Spinal cord (tissue), 10 donors: ENCODE data around the gene FAM149A. TPM values are rescaled to one million over a fixed set of nuclear protein-coding genes. Genes with fewer than 3 reads are reported as not detected.

Experiments
- DNase-seq, 6 donors: peaks; one replicate each; pipeline versions ENCODE4 v3.0.0 to v3.0.0-alpha.2; 2013 to 2015; ENCODE audit warnings: low spot score in 6 of 6, low read depth in 4 of 6
- H3K27ac ChIP-seq: one replicate; pipeline ENCODE4 v1.5.1; 2013; ENCODE audit warnings: low read depth, low read length, control low read depth
- H3K27me3 ChIP-seq: one replicate; pipeline ENCODE4 v1.6.1; 2013; ENCODE audit warnings: low read length; ENCODE audit not compliant: control insufficient read depth, insufficient read depth
- H3K36me3 ChIP-seq: one replicate; pipeline ENCODE4 v1.6.1; 2013; ENCODE audit warnings: low read length; ENCODE audit not compliant: control insufficient read depth, insufficient read depth
- H3K4me1 ChIP-seq: one replicate; pipeline ENCODE4 v1.6.1; 2013; ENCODE audit warnings: low read length; ENCODE audit not compliant: control insufficient read depth, insufficient read depth
- H3K4me3 ChIP-seq: one replicate; pipeline ENCODE4 v1.5.1; 2013; ENCODE audit warnings: low read depth, low read length, control low read depth
- H3K9me3 ChIP-seq: one replicate; pipeline ENCODE4 v1.6.1; 2013; ENCODE audit warnings: low read length; ENCODE audit not compliant: control insufficient read depth, insufficient read depth
- WGBS: methylation state at CpG from one replicate; pipeline ENCODE4 v1.1.5; 2013; ENCODE audit warnings: missing lambda C conversion rate; ENCODE audit not compliant: insufficient coverage; 5-methylcytosine and 5-hydroxymethylcytosine counted together
- polyA plus RNA-seq, 2 donors: library from polyadenylated mRNA; unstranded; fragments of 120-200 nt; gene quantifications; one replicate each; pipeline ENCODE4 v1.2.1, GENCODE V29; 2013; ENCODE audit not compliant: insufficient read length in 2 of 2
- small RNA-seq: library from RNA; depleted of rRNA; stranded (forward); fragments of <200 nt; gene quantifications from one replicate; pipeline ENCODE3, GENCODE V24; 2014; ENCODE audit warnings: low replicate concordance
- total RNA-seq, 2 donors: library from RNA; depleted of rRNA in 1 of 2; stranded (reverse); fragments of 120-200 nt in 1 of 2; fragments of >200 nt in 1 of 2; gene quantifications; one replicate each; pipeline versions ENCODE4 v1.2.3 to v1.2.4, GENCODE V29; 2013 to 2014
- donor health status: healthy.

The FAM149A gene
- total and polyA plus RNA-seq, 4 donors, result 20.4 to 37.8 (median 27.1) TPM

DNA sequence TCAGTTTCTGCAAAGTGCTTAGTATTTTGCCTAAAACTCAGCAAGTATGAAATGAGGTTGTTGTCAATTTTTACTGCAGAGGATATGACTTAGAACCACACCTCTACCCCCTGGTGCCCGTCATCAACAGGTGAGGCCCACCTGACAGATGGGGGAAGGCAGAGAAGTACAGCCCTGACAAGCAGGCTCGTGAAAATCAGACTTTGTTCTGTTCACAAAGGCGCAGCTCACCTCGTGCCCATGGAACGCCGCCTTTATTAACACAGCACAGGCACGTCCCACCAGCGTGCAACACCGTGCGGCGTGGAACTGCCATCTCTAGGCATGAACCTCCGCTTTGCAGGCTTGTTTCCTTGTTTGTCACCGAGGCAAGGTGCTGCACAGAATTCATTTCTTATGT is 100.2 kb downstream of the FAM149A start:
- 89% methylated on average over 13 of the region's 13 CpGs for WGBS
- Histone ChIP-seq H3K36me3 (peaks cover 12% of the 10 kb centered on the region), H3K27me3 (no peaks in the 10 kb centered on the region), H3K4me3 (no peak overlapping the region), H3K9me3 (peaks cover 6% of the 10 kb centered on the region), H3K4me1 (peaks cover 7% of the 10 kb centered on the region), H3K27ac (no peak overlapping the region)
- no peak for DNase-seq

DNA sequence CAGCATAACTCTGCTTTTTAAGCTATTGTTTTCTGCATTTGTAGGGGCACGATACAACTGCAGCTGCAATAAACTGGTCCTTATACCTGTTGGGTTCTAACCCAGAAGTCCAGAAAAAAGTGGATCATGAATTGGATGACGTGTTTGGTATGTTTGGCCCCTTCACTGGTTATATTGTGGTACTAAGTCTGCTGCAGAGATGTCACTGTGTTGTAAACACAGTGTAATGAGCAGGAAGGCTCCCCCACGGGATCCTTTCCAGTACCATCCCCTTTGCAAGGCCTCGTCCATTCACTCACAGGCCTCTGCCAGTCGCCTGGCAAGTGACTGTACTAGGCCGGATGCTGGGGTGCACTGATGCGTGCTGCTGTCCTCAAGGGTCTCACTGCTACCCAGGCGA is 100.7 kb downstream of the FAM149A start:
- Histone ChIP-seq H3K27ac (no peak overlapping the region), H3K9me3 (peaks cover 6% of the 10 kb centered on the region), H3K4me3 (no peak overlapping the region), H3K4me1 (peaks cover 7% of the 10 kb centered on the region), H3K27me3 (no peaks in the 10 kb centered on the region), H3K36me3 (peaks cover 12% of the 10 kb centered on the region)
- no peak for DNase-seq
- WGBS, result 71% methylated on average over 8 of the region's 8 CpGs

DNA sequence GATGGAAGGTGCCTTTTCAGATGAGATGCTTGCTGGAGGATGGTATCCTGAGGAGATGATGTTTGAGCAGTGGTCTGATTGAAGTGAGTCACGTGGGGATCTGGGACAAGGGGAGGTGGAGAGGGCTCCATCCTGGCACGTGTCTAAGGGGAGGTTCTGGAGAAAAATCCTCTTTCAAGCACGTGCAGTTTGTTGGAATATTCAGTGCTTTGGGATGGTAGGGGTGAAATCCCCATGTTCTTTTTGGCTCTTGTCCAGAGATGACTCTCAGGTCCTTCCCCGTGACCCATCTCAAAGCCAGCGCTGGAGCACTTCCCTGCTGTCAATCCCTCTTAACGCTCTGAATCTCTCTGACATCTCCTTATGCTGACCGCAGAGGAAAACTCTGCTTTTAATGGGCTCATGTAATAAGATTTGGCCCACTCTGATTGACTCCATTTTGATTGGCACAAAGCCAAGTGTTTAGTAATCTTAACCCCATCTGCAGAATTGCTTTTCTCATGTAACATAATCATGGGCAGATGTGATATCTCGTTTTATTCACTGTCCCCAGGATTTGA is 112.0 kb downstream of the FAM149A start:
- 79% methylated on average over 4 of the region's 8 CpGs for WGBS
- Histone ChIP-seq H3K27ac (no peak overlapping the region), H3K27me3 (no peaks in the 10 kb centered on the region), H3K4me1 (no peaks in the 10 kb centered on the region), H3K9me3 (no peaks in the 10 kb centered on the region), H3K36me3 (no peaks in the 10 kb centered on the region), H3K4me3 (no peak overlapping the region)
- DNase-seq, result peak in 2 of 6 donors; percentile 23 to 47

DNA sequence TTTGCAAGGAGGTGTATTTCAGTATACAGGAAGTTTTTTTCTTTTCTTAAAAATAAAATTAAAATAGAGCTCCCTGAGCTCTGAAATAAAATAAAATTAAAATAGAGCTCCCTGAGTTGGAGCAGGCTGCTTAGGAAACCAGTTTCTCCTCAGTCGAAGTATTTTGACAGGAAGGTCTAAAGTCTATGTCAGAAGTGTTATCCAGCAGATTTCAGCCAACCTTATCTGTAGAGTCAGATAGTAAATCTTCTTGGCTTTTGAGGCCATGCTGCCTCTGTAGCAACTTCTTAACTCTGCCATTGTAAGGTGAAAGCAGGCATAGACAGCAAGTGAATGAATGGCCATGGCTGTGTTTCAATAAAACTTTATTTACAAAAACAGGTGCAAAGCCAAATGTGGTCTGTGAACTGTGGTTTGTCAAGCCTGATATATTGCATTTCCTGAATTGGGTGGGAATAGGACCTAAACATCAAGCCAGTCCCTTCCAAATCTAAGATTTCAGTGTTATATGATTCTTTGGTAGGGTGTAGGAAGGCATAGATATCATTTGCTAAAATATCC is 113.3 kb downstream of the FAM149A start:
- Histone ChIP-seq H3K36me3 (no peaks in the 10 kb centered on the region), H3K4me3 (no peak overlapping the region), H3K27ac (no peak overlapping the region), H3K4me1 (no peaks in the 10 kb centered on the region), H3K9me3 (no peaks in the 10 kb centered on the region), H3K27me3 (no peaks in the 10 kb centered on the region)
- 100% methylated on average over 1 of the region's 1 CpG for WGBS
- no peak for DNase-seq

DNA sequence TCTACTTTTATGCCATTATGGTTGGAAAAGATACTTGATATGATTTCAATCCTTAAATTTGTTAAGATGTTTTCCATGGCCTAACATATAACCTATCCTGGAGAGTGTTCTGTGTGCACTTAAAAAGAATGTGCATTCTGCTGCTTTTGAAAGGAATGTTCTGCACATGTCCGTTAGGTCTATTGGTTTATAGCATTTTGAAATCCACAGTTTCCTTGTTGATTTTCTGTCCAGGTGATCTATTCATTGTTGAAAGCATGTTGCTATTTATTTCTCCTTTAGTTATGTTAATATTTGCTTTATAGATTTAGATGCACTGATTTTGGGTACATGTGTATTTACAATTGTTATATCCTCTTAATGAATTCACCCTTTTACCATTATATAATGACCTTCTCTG is 117.1 kb downstream of the FAM149A start:
- no peak overlapping the region for H3K4me3 ChIP-seq
- WGBS, result no CpG with 5 or more reads among the region's 1 CpG
- no peaks in the 10 kb centered on the region for H3K4me1 ChIP-seq
- H3K27me3 ChIP-seq, result no peaks in the 10 kb centered on the region
- no peaks in the 10 kb centered on the region for H3K36me3 ChIP-seq
- DNase-seq, result no peak
- H3K9me3 ChIP-seq, result peaks cover 10% of the 10 kb centered on the region
- H3K27ac ChIP-seq, result no peak overlapping the region

Small RNAs within 50 kb of the gene (small RNA-seq; reads per million reads assigned to genes)
- gene RF00322, result not detected

Other genes starting within 250 kb of the FAM149A start
- gene TLR3, start 35.5 kb upstream of the FAM149A start, total RNA-seq, result 1 to 10 TPM; 6.2 to 8.4 TPM
- 1 to 10 TPM; 2.1 to 3.9 TPM for gene TLR3, start 35.5 kb upstream of the FAM149A start, polyA plus RNA-seq
- 10 to 100 TPM; 22.5 to 25.9 TPM for gene CYP4V2, start 86.9 kb downstream of the FAM149A start, total RNA-seq
- gene CYP4V2, start 86.9 kb downstream of the FAM149A start, polyA plus RNA-seq, result 10 to 100 TPM; 11.3 to 13.2 TPM
- 10 to 100 TPM in 1 of 2 donors, 1 to 10 TPM in 1; 6.1 to 23.7 TPM for gene KLKB1, start 122.8 kb downstream of the FAM149A start, total RNA-seq
- 1 to 10 TPM in 1 of 2 donors, under 1 TPM in 1; 0.90 to 3.0 TPM for gene KLKB1, start 122.8 kb downstream of the FAM149A start, polyA plus RNA-seq
- 1 to 10 TPM in 1 of 2 donors, under 1 TPM in 1; 0.99 to 2.2 TPM for gene F11, start 161.5 kb downstream of the FAM149A start, total RNA-seq
- under 1 TPM in 1 of 2 donors, not detected in 1; 0.36 TPM for gene F11, start 161.5 kb downstream of the FAM149A start, polyA plus RNA-seq